IMR-90 (cell line): ENCODE results near the gene CDK2AP2. TPM values are rescaled to one million over a fixed set of nuclear protein-coding genes. Genes with fewer than 3 reads are reported as not detected.

Experiments
- ATAC-seq: fragments of 200-7000 bp; cut with Tn5 transposase; 2 replicates; pipeline ENCODE4 v1.9.1; 2020; ENCODE audit warnings: low read depth, mild to moderate bottlenecking, moderate library complexity
- BruUV-seq: library from RNA; stranded (reverse); fragments of 400-500 nt; replicated peaks from 2 replicates; lab custom pipeline; 2021; lab: Mats Ljungman, UMichigan
- CTCF ChIA-PET: fragments of 300-600 bp; formaldehyde crosslinking; extraction: SDS; loops from one replicate; lab custom pipeline; 2021; ENCODE audit warnings: antibody characterized with exemption; lab: Yijun Ruan, JAX
- POLR2A ChIA-PET: fragments of 300-600 bp; sonication (Branson Sonifier 250); formaldehyde crosslinking; loops from one replicate; lab custom pipeline; 2022; ENCODE audit warnings: antibody characterized with exemption; ENCODE audit not compliant: unreplicated experiment; lab: Charles Lee
- DNase-seq: peaks from one replicate; pipeline ENCODE4 v3.0.0; 2013
- H2AFZ ChIP-seq: replicated peaks from 2 replicates; pipeline ENCODE3; 2013; ENCODE audit warnings: low read length, mild to moderate bottlenecking; ENCODE audit not compliant: poor library complexity
- H2AK5ac ChIP-seq: 2 replicates; pipeline ENCODE4 v1.6.1; 2013; ENCODE audit warnings: low read depth, low read length, inconsistent platforms
- H2AK9ac ChIP-seq: replicated peaks from 2 replicates; pipeline ENCODE3; 2013; ENCODE audit warnings: mild to moderate bottlenecking, low read depth, low read length, moderate library complexity; ENCODE audit not compliant: poor library complexity
- H2BK120ac ChIP-seq: 2 replicates; pipeline ENCODE4 v1.6.1; 2013; ENCODE audit warnings: low read depth, low read length, inconsistent platforms
- H2BK15ac ChIP-seq: 3 replicates; pipeline ENCODE4 v1.6.1; 2013; ENCODE audit warnings: low read depth, low read length, inconsistent platforms
- H2BK20ac ChIP-seq: 2 replicates; pipeline ENCODE4 v1.6.1; 2013; ENCODE audit warnings: low read depth, mild to moderate bottlenecking, inconsistent platforms, low read length, moderate library complexity
- H2BK5ac ChIP-seq: 2 replicates; pipeline ENCODE4 v1.6.1; 2013; ENCODE audit warnings: mild to moderate bottlenecking, low read depth, low read length, inconsistent platforms; ENCODE audit not compliant: poor library complexity, severe bottlenecking
- H3K14ac ChIP-seq: replicated peaks from 2 replicates; pipeline ENCODE4 v1.6.1; 2013; ENCODE audit warnings: low read depth, low read length, inconsistent platforms
- H3K18ac ChIP-seq: 2 replicates; pipeline ENCODE4 v1.6.1; 2013; ENCODE audit warnings: low read depth, low read length, control low read depth
- H3K23ac ChIP-seq: 2 replicates; pipeline ENCODE4 v1.6.1; 2013; ENCODE audit warnings: low read depth, low read length, inconsistent platforms
- H3K27ac ChIP-seq: 2 replicates; pipeline ENCODE4 v1.5.1; 2013; ENCODE audit warnings: mild to moderate bottlenecking, control low read depth, low read length; ENCODE audit not compliant: insufficient read depth
- H3K27me3 ChIP-seq: 2 replicates; pipeline ENCODE4 v1.6.1; 2013; ENCODE audit warnings: low read length; ENCODE audit not compliant: control insufficient read depth, insufficient read depth
- H3K36me3 ChIP-seq: 2 replicates; pipeline ENCODE4 v1.6.1; 2013; ENCODE audit warnings: low read length, mixed read lengths; ENCODE audit not compliant: control insufficient read depth, insufficient read depth
- H3K4ac ChIP-seq: 2 replicates; pipeline ENCODE4 v1.6.1; 2013; ENCODE audit warnings: low read depth, low read length, inconsistent platforms
- H3K4me1 ChIP-seq: 2 replicates; pipeline ENCODE4 v1.6.1; 2013; ENCODE audit warnings: low read length, mixed read lengths; ENCODE audit not compliant: control insufficient read depth, insufficient read depth
- H3K4me2 ChIP-seq: 2 replicates; pipeline ENCODE4 v1.6.1; 2013; ENCODE audit warnings: low read depth, mild to moderate bottlenecking, control low read depth, low read length, moderate library complexity
- H3K4me3 ChIP-seq: 2 replicates; pipeline ENCODE4 v1.5.1; 2013; ENCODE audit warnings: low read depth, mild to moderate bottlenecking, control low read depth, low read length, moderate library complexity; ENCODE audit not compliant: insufficient read depth
- H3K56ac ChIP-seq: 2 replicates; pipeline ENCODE4 v1.6.1; 2013; ENCODE audit warnings: low read length, inconsistent platforms; ENCODE audit not compliant: insufficient read depth; ENCODE audit errors: extremely low read depth
- H3K79me1 ChIP-seq, 2 experiments: 2 replicates each; pipeline ENCODE4 v1.6.1; 2013; ENCODE audit warnings: low read length in 2 of 2, inconsistent platforms in 1 of 2, low read depth in 1 of 2
- H3K9ac ChIP-seq: 2 replicates; pipeline ENCODE4 v1.6.1; 2013; ENCODE audit warnings: low read depth, low read length, control low read depth
- H3K9me1 ChIP-seq: 2 replicates; pipeline ENCODE4 v1.6.1; 2013; ENCODE audit warnings: low read length, inconsistent platforms; ENCODE audit not compliant: insufficient read depth
- H3K9me3 ChIP-seq: 2 replicates; pipeline ENCODE4 v1.6.1; 2013; ENCODE audit warnings: low read length; ENCODE audit not compliant: control insufficient read depth, insufficient read depth
- H4K20me1 ChIP-seq: 2 replicates; pipeline ENCODE4 v1.6.1; 2013; ENCODE audit warnings: low read length, inconsistent platforms; ENCODE audit not compliant: insufficient read depth
- H4K5ac ChIP-seq: 2 replicates; pipeline ENCODE4 v1.6.1; 2013; ENCODE audit warnings: mild to moderate bottlenecking, low read depth, low read length, control low read depth
- H4K8ac ChIP-seq, 2 experiments: 2 replicates each; pipeline ENCODE4 v1.6.1; 2013; ENCODE audit warnings: low read depth in 2 of 2, low read length in 2 of 2, control low read depth in 1 of 2, inconsistent platforms in 1 of 2
- H4K91ac ChIP-seq: 2 replicates; pipeline ENCODE4 v1.6.1; 2013; ENCODE audit warnings: low read depth, low read length, inconsistent platforms; ENCODE audit not compliant: insufficient read depth
- BHLHE40 ChIP-seq: fragments of 150-350 bp; IDR thresholded peaks from 2 replicates; pipeline ENCODE4 v1.6.1; 2016; ENCODE audit warnings: mild to moderate bottlenecking, low read depth, low read length
- CEBPB ChIP-seq: IDR thresholded peaks from 2 replicates; pipeline ENCODE4 v1.6.1; 2012; ENCODE audit warnings: low read depth, low read length, improper control_type of control experiment
- CHD1 ChIP-seq: IDR thresholded peaks from 2 replicates; pipeline ENCODE4 v1.6.1; 2012; ENCODE audit warnings: low read depth, low read length, improper control_type of control experiment
- MAZ ChIP-seq: IDR thresholded peaks from 2 replicates; pipeline ENCODE4 v1.6.1; 2012; ENCODE audit warnings: low read depth, mild to moderate bottlenecking, low read length, improper control_type of control experiment, moderate library complexity, borderline replicate concordance
- MXI1 ChIP-seq: IDR thresholded peaks from 2 replicates; pipeline ENCODE4 v1.6.1; 2012; ENCODE audit warnings: low read depth, mild to moderate bottlenecking, low read length, moderate library complexity, borderline replicate concordance
- RCOR1 ChIP-seq: IDR thresholded peaks from 2 replicates; pipeline ENCODE4 v1.6.1; 2012; ENCODE audit warnings: mild to moderate bottlenecking, low read length, improper control_type of control experiment; ENCODE audit not compliant: insufficient replicate concordance
- SMC3 ChIP-seq: fragments of 150-350 bp; IDR thresholded peaks from 2 replicates; pipeline ENCODE4 v1.6.1; 2016; ENCODE audit warnings: low read depth, mild to moderate bottlenecking, antibody characterized with exemption, low read length, moderate library complexity
- WGBS, 2 experiments: methylation state at CpG; one replicate each; pipeline versions ENCODE4 v1.1.5 to v1.1.7; 2013; ENCODE audit warnings: missing lambda C conversion rate in 2 of 2; ENCODE audit not compliant: insufficient read length in 1 of 2; ENCODE audit errors: extremely low coverage in 2 of 2; 5-methylcytosine and 5-hydroxymethylcytosine counted together
- dilution Hi-C: fragments of 300-500 bp; cut with HindIII; formaldehyde crosslinking; loops from one replicate; pipeline ENCODE4 v1.14.3; 2018; ENCODE audit warnings: low sequenced_read_pairs; ENCODE audit not compliant: unreplicated experiment
- in situ Hi-C: fragments of 300-500 bp; cut with MboI; formaldehyde crosslinking; loops from 3 replicates; pipeline ENCODE4 v1.14.3; 2019; ENCODE audit warnings: low sequenced_read_pairs, inconsistent platforms, mixed read lengths
- intact Hi-C: fragments of 100-400 bp; cut with micrococcal nuclease; formaldehyde crosslinking; loops from 2 replicates; pipeline ENCODE4 v1.10.0; 2022
- polyA plus RNA-seq, 3 experiments: library from polyadenylated mRNA; depleted of rRNA; stranded (reverse); fragments of >200 nt; gene quantifications; 2 replicates each; pipeline ENCODE4 v1.2.3, GENCODE V29; 2012; ENCODE audit warnings: low replicate concordance in 1 of 3
- total RNA-seq: library from RNA; depleted of rRNA; stranded (reverse); fragments of >200 nt; gene quantifications from 2 replicates; pipeline ENCODE4 v1.2.3, GENCODE V29; 2012
- TF ChIP-seq, protein P1 (sequence below): fragments of 150-350 bp; IDR thresholded peaks from 2 replicates; pipeline ENCODE4 v1.6.1; 2017; ENCODE audit warnings: mild to moderate bottlenecking, antibody characterized with exemption, low read length, low read depth
- TF ChIP-seq, protein P2 (sequence below): conservative IDR thresholded peaks from 2 replicates; pipeline ENCODE4 v1.5.1; 2012; ENCODE audit warnings: mild to moderate bottlenecking, low read depth, low read length, improper control_type of control experiment

Gene CDK2AP2
- total and polyA plus RNA-seq, 2 of the 4 experiments (the other 2 are of a cell fraction): 8.1 to 44.7 TPM

DNA sequence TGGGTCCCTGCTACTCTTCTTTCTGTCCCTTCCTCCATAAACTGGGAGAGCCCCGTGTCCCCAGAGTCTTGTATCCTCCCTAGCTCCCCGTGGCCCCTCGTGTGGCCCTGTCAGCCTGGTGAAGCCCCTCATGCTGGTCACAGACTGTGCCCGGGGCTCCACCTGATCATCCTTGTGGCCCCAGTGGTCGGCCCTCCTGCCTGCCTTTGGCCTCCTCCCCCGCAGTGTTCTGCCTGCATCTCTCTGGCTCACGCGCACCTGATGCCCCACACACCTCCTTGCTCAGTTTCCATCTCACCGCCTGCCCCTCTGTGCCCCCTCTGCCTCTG is 16.5 kb upstream of the CDK2AP2 start:
- POLR2A ChIA-PET: no interaction called here
- Histone ChIP-seq H3K27ac (no peak overlapping the region), H2AK5ac (no peak overlapping the region), H4K91ac (no peak overlapping the region), H2BK15ac (no peak overlapping the region), H4K5ac (no peak overlapping the region), H2BK20ac (no peak overlapping the region), H2AFZ (no peak overlapping the region), H3K27me3 (peaks cover 18% of the 10 kb centered on the region), H3K4ac (no peak overlapping the region), H3K4me1 (no peaks in the 10 kb centered on the region), H3K18ac (no peak overlapping the region), H3K79me1 (no peaks in the 10 kb centered on the region), H3K56ac (no peak overlapping the region), H3K23ac (no peak overlapping the region), H3K9me3 (no peaks in the 10 kb centered on the region), H3K4me2 (no peak overlapping the region), H3K36me3 (no peaks in the 10 kb centered on the region), H3K9ac (no peak overlapping the region), H2AK9ac (no peak overlapping the region), H3K4me3 (no peak overlapping the region), H2BK120ac (no peak overlapping the region), H4K8ac (no peak overlapping the region), H2BK5ac (no peak overlapping the region), H3K14ac (no peak overlapping the region), H3K9me1 (no peaks in the 10 kb centered on the region), H4K20me1 (no peaks in the 10 kb centered on the region)
- in situ Hi-C loops (no loop called here), intact Hi-C loops (no loop called here), dilution Hi-C loops (no loop called here)
- CTCF ChIA-PET: no interaction called here
- DNase-seq (no peak), ATAC-seq (no peak)
- TF ChIP-seq, protein P1, sequence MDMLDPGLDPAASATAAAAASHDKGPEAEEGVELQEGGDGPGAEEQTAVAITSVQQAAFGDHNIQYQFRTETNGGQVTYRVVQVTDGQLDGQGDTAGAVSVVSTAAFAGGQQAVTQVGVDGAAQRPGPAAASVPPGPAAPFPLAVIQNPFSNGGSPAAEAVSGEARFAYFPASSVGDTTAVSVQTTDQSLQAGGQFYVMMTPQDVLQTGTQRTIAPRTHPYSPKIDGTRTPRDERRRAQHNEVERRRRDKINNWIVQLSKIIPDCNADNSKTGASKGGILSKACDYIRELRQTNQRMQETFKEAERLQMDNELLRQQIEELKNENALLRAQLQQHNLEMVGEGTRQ: no peak
- TF ChIP-seq MAZ (no peak), CHD1 (no peak), SMC3 (no peak), BHLHE40 (no peak), CEBPB (no peak), RCOR1 (no peak), MXI1 (no peak)
- TF ChIP-seq, protein P2, sequence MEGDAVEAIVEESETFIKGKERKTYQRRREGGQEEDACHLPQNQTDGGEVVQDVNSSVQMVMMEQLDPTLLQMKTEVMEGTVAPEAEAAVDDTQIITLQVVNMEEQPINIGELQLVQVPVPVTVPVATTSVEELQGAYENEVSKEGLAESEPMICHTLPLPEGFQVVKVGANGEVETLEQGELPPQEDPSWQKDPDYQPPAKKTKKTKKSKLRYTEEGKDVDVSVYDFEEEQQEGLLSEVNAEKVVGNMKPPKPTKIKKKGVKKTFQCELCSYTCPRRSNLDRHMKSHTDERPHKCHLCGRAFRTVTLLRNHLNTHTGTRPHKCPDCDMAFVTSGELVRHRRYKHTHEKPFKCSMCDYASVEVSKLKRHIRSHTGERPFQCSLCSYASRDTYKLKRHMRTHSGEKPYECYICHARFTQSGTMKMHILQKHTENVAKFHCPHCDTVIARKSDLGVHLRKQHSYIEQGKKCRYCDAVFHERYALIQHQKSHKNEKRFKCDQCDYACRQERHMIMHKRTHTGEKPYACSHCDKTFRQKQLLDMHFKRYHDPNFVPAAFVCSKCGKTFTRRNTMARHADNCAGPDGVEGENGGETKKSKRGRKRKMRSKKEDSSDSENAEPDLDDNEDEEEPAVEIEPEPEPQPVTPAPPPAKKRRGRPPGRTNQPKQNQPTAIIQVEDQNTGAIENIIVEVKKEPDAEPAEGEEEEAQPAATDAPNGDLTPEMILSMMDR: no peak
- BruUV-seq: no TSS peak
- 63% methylated on average over 6 of the region's 9 CpGs; no CpG with 5 or more reads in 1 of the 2 experiments for WGBS, 2 experiments
